HepG2 (cell line): Measurements from ENCODE around the gene SGMS1.

Experiments
- EP300 ChIP-seq, 3 experiments: sonication (generic) in 1 of 3; formaldehyde crosslinking in 1 of 3; IDR thresholded peaks; 2 replicates each; pipeline versions ENCODE4 v1.5.1 to v1.6.1; 2011 to 2020; ENCODE audit warnings: low read depth in 2 of 3, low read length in 2 of 3, borderline replicate concordance in 1 of 3, improper control_type of control experiment in 1 of 3, mild to moderate bottlenecking in 1 of 3, missing genetic modification reagents in 1 of 3, moderate library complexity in 1 of 3
- LRRFIP1 ChIP-seq: sonication (generic); formaldehyde crosslinking; conservative IDR thresholded peaks from 2 replicates; pipeline ENCODE4 v1.4.0; 2020; ENCODE audit warnings: missing genetic modification reagents
- NBN ChIP-seq: fragments of 450-650 bp; conservative IDR thresholded peaks from 2 replicates; pipeline ENCODE4 v1.6.1; 2017
- RNF2 ChIP-seq: fragments of 450-650 bp; conservative IDR thresholded peaks from 2 replicates; pipeline ENCODE4 v1.6.1; 2016; ENCODE audit warnings: low read depth
- STAT6 ChIP-seq: sonication (generic); formaldehyde crosslinking; IDR thresholded peaks from 2 replicates; pipeline ENCODE4 v1.4.0; 2020; ENCODE audit warnings: missing genetic modification reagents, mild to moderate bottlenecking, borderline replicate concordance
- ZFP1 ChIP-seq: IDR thresholded peaks from 2 replicates; pipeline ENCODE4 v1.6.1; 2016
- ZNF224 ChIP-seq: sonication (generic); formaldehyde crosslinking; IDR thresholded peaks from 2 replicates; pipeline ENCODE4 v1.5.0; 2020; ENCODE audit warnings: mild to moderate bottlenecking, missing genetic modification reagents
- ZNF354B ChIP-seq: sonication (generic); formaldehyde crosslinking; IDR thresholded peaks from 2 replicates; pipeline ENCODE4 v1.8.0; 2022; ENCODE audit warnings: mild to moderate bottlenecking, missing genetic modification reagents
- ZNF446 ChIP-seq: sonication (generic); formaldehyde crosslinking; IDR thresholded peaks from 2 replicates; pipeline ENCODE4 v1.5.0; 2020; ENCODE audit warnings: mild to moderate bottlenecking, missing genetic modification reagents
- ZNF704 ChIP-seq: sonication (generic); formaldehyde crosslinking; IDR thresholded peaks from 2 replicates; pipeline ENCODE4 v1.8.1; 2023; ENCODE audit warnings: mild to moderate bottlenecking, inconsistent platforms, moderate library complexity, missing genetic modification reagents, borderline replicate concordance

DNA sequence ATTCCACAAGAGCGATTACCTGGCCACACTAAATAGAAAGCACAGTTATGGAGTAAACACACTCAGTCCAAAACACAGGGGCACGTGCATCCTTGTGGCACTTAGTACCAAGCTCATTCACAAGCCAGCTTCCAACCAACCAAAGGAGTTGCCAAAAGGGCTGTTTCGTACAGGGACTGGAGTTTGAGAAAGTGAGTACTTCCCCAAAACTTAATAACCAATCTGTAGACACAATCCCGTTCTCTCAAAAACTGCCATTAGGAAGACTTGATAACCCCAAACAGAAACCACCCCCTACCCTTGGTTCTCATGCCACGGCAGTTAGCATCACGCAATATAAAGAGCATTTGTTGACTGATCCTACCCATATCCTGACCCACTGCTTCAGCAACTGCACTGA is 206.3 kb downstream of the SGMS1 start:
- TF ChIP-seq NBN, result no peak
- TF ChIP-seq LRRFIP1 (CRISPR knock-in tag), result no peak
- no peak for TF ChIP-seq RNF2
- TF ChIP-seq EP300 (IDR thresholded peaks at IDR 0.05; ENCODE audit: low read depth in 2 of 2, low read length in 2 of 2), result no peak
- TF ChIP-seq EP300 (CRISPR knock-in tag; IDR thresholded peaks at IDR 0.05; ENCODE audit: borderline replicate concordance), result no peak
- no peak for TF ChIP-seq ZNF224 (CRISPR knock-in tag)
- TF ChIP-seq ZNF446 (CRISPR knock-in tag), result no peak
- TF ChIP-seq STAT6 (CRISPR knock-in tag), result no peak
- no peak for TF ChIP-seq ZNF704 (CRISPR knock-in tag)
- no peak for TF ChIP-seq ZFP1 (CRISPR knock-in tag)
- no peak for TF ChIP-seq ZNF354B (CRISPR knock-in tag)
